A673 (cell line): ENCODE results near the gene CMTM8. TPM values are rescaled to one million over a fixed set of nuclear protein-coding genes. Genes with fewer than 3 reads are reported as not detected.

Source experiments
- BruUV-seq: library from RNA; stranded (reverse); fragments of 400-500 nt; replicated peaks from 2 replicates; lab custom pipeline; 2021; lab: Mats Ljungman, UMichigan
- CTCF ChIA-PET: fragments of 300-600 bp; sonication (Branson Sonifier 250); formaldehyde crosslinking; loops from one replicate; lab custom pipeline; 2022; ENCODE audit warnings: antibody characterized with exemption; lab: Charles Lee
- POLR2A ChIA-PET: fragments of 300-600 bp; sonication (Branson Sonifier 250); formaldehyde crosslinking; loops from one replicate; lab custom pipeline; 2022; ENCODE audit warnings: antibody characterized with exemption; ENCODE audit not compliant: low non-redundant PET; lab: Charles Lee
- DNase-seq: peaks from one replicate; pipeline ENCODE4 v3.0.0-alpha.2; 2015; ENCODE audit warnings: low spot score
- H3K27ac ChIP-seq: fragments of 200-600 bp; sonication (generic); 2 replicates; pipeline ENCODE4 v1.5.1; 2016; ENCODE audit warnings: mixed run types, low read depth, mild to moderate bottlenecking, mixed read lengths, antibody characterized with exemption, low read length; ENCODE audit not compliant: poor library complexity, severe bottlenecking
- H3K27me3 ChIP-seq: fragments of 200-600 bp; sonication (generic); replicated peaks from 2 replicates; pipeline ENCODE4 v1.6.1; 2017; ENCODE audit warnings: mixed run types, low read depth, mild to moderate bottlenecking, mixed read lengths, antibody characterized with exemption, low read length; ENCODE audit not compliant: insufficient read depth, poor library complexity
- H3K36me3 ChIP-seq: fragments of 200-600 bp; sonication (generic); 2 replicates; pipeline ENCODE4 v1.6.1; 2016; ENCODE audit warnings: mixed run types, mild to moderate bottlenecking, mixed read lengths, antibody characterized with exemption, low read length; ENCODE audit not compliant: insufficient read depth, poor library complexity, severe bottlenecking
- H3K4me1 ChIP-seq: fragments of 200-600 bp; sonication (generic); 2 replicates; pipeline ENCODE4 v1.6.1; 2017; ENCODE audit warnings: mixed run types, mild to moderate bottlenecking, mixed read lengths, antibody characterized with exemption, low read length; ENCODE audit not compliant: insufficient read depth, poor library complexity, severe bottlenecking
- H3K4me3 ChIP-seq: fragments of 200-600 bp; sonication (generic); 2 replicates; pipeline ENCODE4 v1.5.1; 2016; ENCODE audit warnings: low read depth, mixed run types, mild to moderate bottlenecking, mixed read lengths, low read length; ENCODE audit not compliant: poor library complexity, severe bottlenecking
- H3K9me3 ChIP-seq: fragments of 200-600 bp; sonication (generic); 2 replicates; pipeline ENCODE4 v1.6.1; 2016; ENCODE audit warnings: mixed run types, low read depth, mild to moderate bottlenecking, mixed read lengths, antibody characterized with exemption, low read length; ENCODE audit not compliant: poor library complexity, severe bottlenecking
- CTCF ChIP-seq: fragments of 300-800, 200-600 bp; sonication (generic); conservative IDR thresholded peaks from 2 replicates; pipeline ENCODE4 v1.5.1; 2017; ENCODE audit warnings: low read depth, mild to moderate bottlenecking, antibody characterized with exemption, low read length, moderate library complexity, mixed read lengths
- EZH2 ChIP-seq: fragments of 200-600 bp; sonication (generic); IDR thresholded peaks from 2 replicates; pipeline ENCODE4 v1.6.1; 2017; ENCODE audit warnings: borderline replicate concordance, low read depth, mild to moderate bottlenecking, mixed read lengths, antibody characterized with exemption, low read length; ENCODE audit not compliant: poor library complexity, severe bottlenecking
- intact Hi-C: fragments of 100-400 bp; cut with micrococcal nuclease; formaldehyde crosslinking; loops from one replicate; pipeline ENCODE4 v1.10.0; 2022; ENCODE audit not compliant: unreplicated experiment
- total RNA-seq: library from RNA; stranded (reverse); gene quantifications from 2 replicates; pipeline ENCODE4 v1.2.3, GENCODE V29; 2021

CMTM8 gene
- total RNA-seq, 1 experiment from 2014 or later = 2.1 TPM

GRCh38 chr3:32278714-32279113 is 40.2 kb downstream of the CMTM8 start:
- BruUV-seq = no TSS peak
- ChIA-PET POLR2A (no interaction called here), CTCF (no interaction called here)

DNA sequence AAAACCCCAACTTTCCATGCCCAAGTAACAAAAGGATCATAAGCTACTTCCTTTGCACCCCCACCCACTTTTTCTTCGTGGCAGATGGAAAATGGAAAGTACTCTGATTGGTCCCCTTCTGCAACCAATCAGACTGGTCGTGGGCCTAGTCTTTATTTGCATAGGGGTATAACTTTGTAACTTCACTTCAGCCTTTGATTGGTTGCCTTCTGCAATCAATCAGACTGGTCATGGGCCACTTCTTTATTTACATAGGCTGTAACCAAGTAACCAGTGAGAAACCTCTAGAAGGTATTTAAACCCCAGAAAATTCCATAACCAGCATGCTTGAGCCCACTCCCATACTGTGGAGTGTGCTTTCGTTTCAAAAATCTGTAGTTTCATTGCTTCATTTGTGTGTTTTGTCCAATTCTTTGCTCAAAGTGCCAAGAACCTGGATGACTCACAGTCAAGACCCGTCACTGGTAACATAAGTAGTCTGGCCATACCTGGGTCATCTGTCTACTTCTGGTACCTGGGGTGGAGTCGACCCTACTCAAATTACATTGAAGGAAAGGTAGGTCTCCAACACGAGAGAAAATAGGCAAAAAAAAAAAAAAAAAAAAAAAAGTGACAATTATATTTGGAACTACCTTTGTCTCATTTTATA is 41.9 kb downstream of the CMTM8 start:
- ChIA-PET CTCF (no interaction called here), POLR2A (no interaction called here)
- no peaks in the 10 kb centered on the region for H3K4me1 ChIP-seq
- no peaks in the 10 kb centered on the region for H3K36me3 ChIP-seq
- BruUV-seq = no TSS peak
- intact Hi-C loops = no loop called here
- no peak for DNase-seq
- no peak overlapping the region for H3K27ac ChIP-seq
- no peaks in the 10 kb centered on the region for H3K27me3 ChIP-seq
- no peak overlapping the region for H3K4me3 ChIP-seq
- H3K9me3 ChIP-seq = no peaks in the 10 kb centered on the region
- no peak for TF ChIP-seq EZH2
- TF ChIP-seq CTCF = no peak

More at GRCh38 chr3:32278714-32279113, 40.2 kb downstream of the CMTM8 start:
- no peaks in the 10 kb centered on the region for H3K27me3 ChIP-seq
- H3K36me3 ChIP-seq = no peaks in the 10 kb centered on the region
- no peak for DNase-seq
- H3K4me1 ChIP-seq = no peaks in the 10 kb centered on the region
- intact Hi-C loops = no loop called here
- H3K9me3 ChIP-seq = no peaks in the 10 kb centered on the region
- TF ChIP-seq CTCF (no peak), EZH2 (no peak)
- no peak overlapping the region for H3K27ac ChIP-seq
- H3K4me3 ChIP-seq = no peak overlapping the region

GRCh38 chr3:32281570-32282106 is 43.2 kb downstream of the CMTM8 start:
- no peak for DNase-seq
- ChIA-PET CTCF (no interaction called here), POLR2A (no interaction called here)
- H3K9me3 ChIP-seq = no peaks in the 10 kb centered on the region
- TF ChIP-seq CTCF (no peak), EZH2 (no peak)
- no peak overlapping the region for H3K4me3 ChIP-seq
- no TSS peak for BruUV-seq
- H3K27me3 ChIP-seq = no peaks in the 10 kb centered on the region
- H3K36me3 ChIP-seq = no peaks in the 10 kb centered on the region
- no peaks in the 10 kb centered on the region for H3K4me1 ChIP-seq
- H3K27ac ChIP-seq = no peak overlapping the region
- intact Hi-C loops = no loop called here
